ENCODE measurements around the gene UBASH3B. TPM values are rescaled to one million over a fixed set of nuclear protein-coding genes. Genes with fewer than 3 reads are reported as not detected.

UBASH3B gene
- total RNA-seq, 1 experiment from 2014 or later: 10.3 TPM

DNA sequence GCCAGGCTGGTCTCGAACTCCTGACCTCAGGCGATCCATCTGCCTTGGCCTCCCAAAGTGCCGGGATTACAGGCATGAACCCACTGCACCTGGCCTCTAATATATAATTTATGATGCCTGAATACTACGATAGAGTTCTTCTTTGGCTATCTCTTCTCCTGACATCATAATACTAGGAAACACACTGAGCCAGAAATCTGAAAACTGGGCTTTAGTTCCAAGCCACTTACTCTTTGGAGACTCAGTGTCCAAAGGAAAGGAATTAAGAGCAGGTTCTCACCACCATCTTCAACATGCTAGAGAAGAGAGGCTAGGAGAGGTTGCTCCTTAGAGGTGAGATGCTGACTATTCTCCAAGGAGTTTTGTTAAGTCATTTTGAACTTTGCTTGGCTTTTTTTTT, 52.4 kb downstream of the UBASH3B start:
- H3K4me3 Mint-ChIP-seq (ENCODE audit: unreplicated experiment): no peak overlapping the region
- peaks cover 28% of the 10 kb centered on the region for H3K4me1 Mint-ChIP-seq (ENCODE audit: insufficient read depth, unreplicated experiment)
- H3K27ac Mint-ChIP-seq (ENCODE audit: low read depth, unreplicated experiment): no peak overlapping the region
- intact Hi-C loops (cut with micrococcal nuclease): no loop called here
- no TSS peak for BruUV-seq (replicated peaks)
- H3K27me3 Mint-ChIP-seq (ENCODE audit: insufficient read depth, unreplicated experiment): no peaks in the 10 kb centered on the region
- TF ChIP-seq, protein P1, sequence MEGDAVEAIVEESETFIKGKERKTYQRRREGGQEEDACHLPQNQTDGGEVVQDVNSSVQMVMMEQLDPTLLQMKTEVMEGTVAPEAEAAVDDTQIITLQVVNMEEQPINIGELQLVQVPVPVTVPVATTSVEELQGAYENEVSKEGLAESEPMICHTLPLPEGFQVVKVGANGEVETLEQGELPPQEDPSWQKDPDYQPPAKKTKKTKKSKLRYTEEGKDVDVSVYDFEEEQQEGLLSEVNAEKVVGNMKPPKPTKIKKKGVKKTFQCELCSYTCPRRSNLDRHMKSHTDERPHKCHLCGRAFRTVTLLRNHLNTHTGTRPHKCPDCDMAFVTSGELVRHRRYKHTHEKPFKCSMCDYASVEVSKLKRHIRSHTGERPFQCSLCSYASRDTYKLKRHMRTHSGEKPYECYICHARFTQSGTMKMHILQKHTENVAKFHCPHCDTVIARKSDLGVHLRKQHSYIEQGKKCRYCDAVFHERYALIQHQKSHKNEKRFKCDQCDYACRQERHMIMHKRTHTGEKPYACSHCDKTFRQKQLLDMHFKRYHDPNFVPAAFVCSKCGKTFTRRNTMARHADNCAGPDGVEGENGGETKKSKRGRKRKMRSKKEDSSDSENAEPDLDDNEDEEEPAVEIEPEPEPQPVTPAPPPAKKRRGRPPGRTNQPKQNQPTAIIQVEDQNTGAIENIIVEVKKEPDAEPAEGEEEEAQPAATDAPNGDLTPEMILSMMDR (IDR thresholded peaks at IDR 0.05; ENCODE audit: unreplicated experiment): no peak
- CTCF ChIA-PET: no interaction called here
- POLR2A ChIA-PET: no interaction called here
- no peaks in the 10 kb centered on the region for H3K9me3 Mint-ChIP-seq (ENCODE audit: unreplicated experiment)
- no peak for DNase-seq (ENCODE audit: unreplicated experiment)
- H3K36me3 Mint-ChIP-seq (ENCODE audit: insufficient read depth, unreplicated experiment): no peaks in the 10 kb centered on the region

DNA sequence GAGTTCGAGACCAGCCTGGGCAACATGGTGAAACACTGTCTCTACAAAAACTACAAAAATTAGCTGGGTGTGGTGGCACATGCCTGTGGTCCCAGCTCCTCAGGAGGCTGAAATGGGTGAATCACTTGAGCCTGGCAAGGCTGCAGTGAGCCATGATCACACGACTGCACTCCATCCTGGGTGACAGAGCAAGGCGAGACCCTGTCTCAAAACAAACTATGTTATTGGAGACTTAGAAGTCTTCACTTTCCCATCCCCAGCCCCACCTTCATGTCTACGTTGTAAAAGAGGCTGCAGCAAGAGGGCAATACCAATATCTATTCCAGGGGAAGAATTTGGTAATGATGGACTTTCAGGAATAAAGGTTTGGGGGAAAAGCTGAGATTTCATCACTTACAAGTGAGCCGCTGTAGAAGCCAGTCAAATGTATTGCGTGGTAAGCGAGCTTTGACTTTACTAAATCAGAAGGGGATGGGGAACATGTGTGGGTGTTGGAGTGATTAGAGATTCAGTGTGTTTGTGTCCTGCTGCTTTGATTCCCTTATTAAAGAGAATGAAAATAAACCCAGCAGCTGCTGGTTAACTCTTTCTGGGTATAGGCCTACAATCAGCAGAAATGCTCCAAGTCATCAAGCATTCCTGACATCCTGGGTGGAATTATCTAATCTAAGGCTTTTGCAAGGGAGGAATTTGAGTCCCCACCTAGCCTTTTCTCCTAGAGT, 53.7 kb downstream of the UBASH3B start:
- no TSS peak for BruUV-seq (replicated peaks)
- peak; percentile 60 for DNase-seq (ENCODE audit: unreplicated experiment)
- H3K36me3 Mint-ChIP-seq (ENCODE audit: insufficient read depth, unreplicated experiment): no peaks in the 10 kb centered on the region
- no peak overlapping the region for H3K4me3 Mint-ChIP-seq (ENCODE audit: unreplicated experiment)
- peaks cover 28% of the 10 kb centered on the region for H3K4me1 Mint-ChIP-seq (ENCODE audit: insufficient read depth, unreplicated experiment)
- intact Hi-C loops (cut with micrococcal nuclease): loop anchor here (1.0 kb wide), 1 partner anchor 54 kb away; the partner anchor contains the start of gene UBASH3B
- peak overlapping the region; percentile 75 for H3K27ac Mint-ChIP-seq (ENCODE audit: low read depth, unreplicated experiment)
- no peaks in the 10 kb centered on the region for H3K9me3 Mint-ChIP-seq (ENCODE audit: unreplicated experiment)
- ChIA-PET POLR2A (interaction anchor here (1.6 kb wide), 1 partner anchor 12 kb away, joined by 4 read pairs; no protein-coding TSS in a partner anchor), CTCF (interaction anchor here (0.9 to 1.0 kb wide), 2 partner anchors 70 to 72 kb away, joined by 3 read pairs; no protein-coding TSS in a partner anchor)
- no peaks in the 10 kb centered on the region for H3K27me3 Mint-ChIP-seq (ENCODE audit: insufficient read depth, unreplicated experiment)
- TF ChIP-seq, protein P1 (IDR thresholded peaks at IDR 0.05; ENCODE audit: unreplicated experiment): no peak

DNA sequence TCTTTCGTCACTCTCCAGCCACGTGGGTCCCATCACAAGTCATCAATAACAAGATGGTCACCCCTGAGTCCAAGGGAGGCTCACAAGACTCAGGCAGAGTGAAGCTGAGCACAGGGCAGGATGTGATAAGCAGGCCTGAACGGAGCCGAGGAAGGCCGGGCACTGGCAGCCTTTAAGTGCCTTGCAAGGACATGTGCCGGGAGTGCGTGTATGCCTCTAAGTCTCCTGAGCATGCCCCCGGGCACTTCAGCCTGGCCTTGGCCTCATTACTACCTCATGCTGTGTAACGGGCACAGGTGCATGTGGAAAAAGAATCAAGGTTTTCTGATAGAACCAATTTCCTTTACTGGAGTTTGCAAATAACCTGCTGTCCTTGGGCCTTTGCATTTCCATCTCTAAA, 55.8 kb downstream of the UBASH3B start:
- BruUV-seq (replicated peaks): no TSS peak
- Mint-ChIP-seq H3K27me3 (ENCODE audit: insufficient read depth, unreplicated experiment) (no peaks in the 10 kb centered on the region), H3K36me3 (ENCODE audit: insufficient read depth, unreplicated experiment) (no peaks in the 10 kb centered on the region), H3K27ac (ENCODE audit: low read depth, unreplicated experiment) (peak overlapping the region; percentile 35), H3K4me1 (ENCODE audit: insufficient read depth, unreplicated experiment) (peaks cover 26% of the 10 kb centered on the region), H3K9me3 (ENCODE audit: unreplicated experiment) (no peaks in the 10 kb centered on the region), H3K4me3 (ENCODE audit: unreplicated experiment) (no peak overlapping the region)
- ChIA-PET CTCF (interaction anchor here (0.6 kb wide), 1 partner anchor 88 kb away, joined by 3 read pairs; no protein-coding TSS in a partner anchor), POLR2A (interaction anchor here (0.6 kb wide), 1 partner anchor 1015 kb away, joined by 3 read pairs; no protein-coding TSS in a partner anchor)
- DNase-seq (ENCODE audit: unreplicated experiment): peak; percentile 26
- TF ChIP-seq, protein P1 (IDR thresholded peaks at IDR 0.05; ENCODE audit: unreplicated experiment): no peak
- intact Hi-C loops (cut with micrococcal nuclease): no loop called here

- POLR2A ChIA-PET: interaction anchor here (0.6 kb wide), 1 partner anchor 1015 kb away, joined by 3 read pairs; no protein-coding TSS in a partner anchor
- H3K27ac Mint-ChIP-seq (ENCODE audit: low read depth, unreplicated experiment): peak overlapping the region; percentile 35
- no peaks in the 10 kb centered on the region for H3K9me3 Mint-ChIP-seq (ENCODE audit: unreplicated experiment)
Measured at GRCh38 chr11:122711831-122712381, 56.4 kb downstream of the UBASH3B start.

More at GRCh38 chr11:122711831-122712381, 56.4 kb downstream of the UBASH3B start:
- BruUV-seq (replicated peaks): no TSS peak
- Mint-ChIP-seq H3K4me1 (ENCODE audit: insufficient read depth, unreplicated experiment) (peaks cover 22% of the 10 kb centered on the region), H3K27me3 (ENCODE audit: insufficient read depth, unreplicated experiment) (no peaks in the 10 kb centered on the region), H3K4me3 (ENCODE audit: unreplicated experiment) (no peak overlapping the region), H3K36me3 (ENCODE audit: insufficient read depth, unreplicated experiment) (no peaks in the 10 kb centered on the region)
- TF ChIP-seq, protein P1 (IDR thresholded peaks at IDR 0.05; ENCODE audit: unreplicated experiment): no peak
- CTCF ChIA-PET: interaction anchor here (0.6 to 1.1 kb wide), 2 partner anchors 9 to 89 kb away, joined by 3 read pairs; no protein-coding TSS in a partner anchor
- DNase-seq (ENCODE audit: unreplicated experiment): peak; percentile 47
- intact Hi-C loops (cut with micrococcal nuclease): no loop called here
